H1 (cell line): Measurements from ENCODE around the gene PLEKHA4. TPM values are rescaled to one million over a fixed set of nuclear protein-coding genes. Genes with fewer than 3 reads are reported as not detected.

Experiments
- CTCF ChIA-PET: fragments of 300-600 bp; sonication (Branson Sonifier 250); formaldehyde crosslinking; loops from one replicate; lab custom pipeline; 2021; ENCODE audit not compliant: partially characterized antibody; lab: Charles Lee
- POLR2A ChIA-PET: fragments of 300-600 bp; sonication (Branson Sonifier 250); formaldehyde crosslinking; loops from one replicate; lab custom pipeline; 2021; ENCODE audit warnings: inconsistent platforms; ENCODE audit not compliant: partially characterized antibody; lab: Charles Lee
- DNase-seq, 2 experiments: peaks; one replicate each; pipeline versions ENCODE4 v3.0.0 to v3.0.0-alpha.2; 2010 to 2022; ENCODE audit warnings: low spot score in 2 of 2, low read depth in 1 of 2, mixed read lengths in 1 of 2
- FAIRE-seq: peaks from 2 replicates; lab custom pipeline; 2011; peaks lifted over from hg19 to GRCh38; lab: Jason Lieb, UNC
- H2AFZ ChIP-seq: 2 replicates; pipeline ENCODE4 v1.8.1; 2012; ENCODE audit warnings: low read length, inconsistent platforms
- H2AK5ac ChIP-seq: 2 replicates; pipeline ENCODE4 v1.6.1; 2013; ENCODE audit warnings: low read depth, low read length
- H2BK120ac ChIP-seq: replicated peaks from 2 replicates; pipeline ENCODE3; 2013; ENCODE audit warnings: low read depth, low read length, inconsistent platforms
- H2BK12ac ChIP-seq: 2 replicates; pipeline ENCODE4 v1.6.1; 2013; ENCODE audit warnings: low read depth, low read length
- H2BK15ac ChIP-seq: 2 replicates; pipeline ENCODE4 v1.6.1; 2013; ENCODE audit warnings: low read length
- H2BK20ac ChIP-seq: 2 replicates; pipeline ENCODE4 v1.6.1; 2013; ENCODE audit warnings: low read length
- H2BK5ac ChIP-seq: 2 replicates; pipeline ENCODE4 v1.6.1; 2013; ENCODE audit warnings: low read depth, low read length
- H3K14ac ChIP-seq: 2 replicates; pipeline ENCODE4 v1.6.1; 2013; ENCODE audit warnings: inconsistent platforms; ENCODE audit not compliant: insufficient read length
- H3K18ac ChIP-seq: 2 replicates; pipeline ENCODE4 v1.6.1; 2013; ENCODE audit warnings: low read length; ENCODE audit errors: extremely low read depth
- H3K23ac ChIP-seq: 2 replicates; pipeline ENCODE4 v1.6.1; 2013; ENCODE audit warnings: inconsistent platforms; ENCODE audit not compliant: insufficient read length
- H3K23me2 ChIP-seq: 2 replicates; pipeline ENCODE4 v1.6.1; 2013; ENCODE audit warnings: low read depth, low read length
- H3K27ac ChIP-seq: 2 replicates; pipeline ENCODE4 v1.6.1; 2011; ENCODE audit warnings: low read depth, low read length, inconsistent platforms
- H3K27me3 ChIP-seq, 4 experiments: replicated peaks in 1 of 4; 1 replicate in 1 of 4; 2 replicates in 3 of 4; pipeline versions ENCODE4 v1.6.1 to v1.8.1; 2011 to 2013; ENCODE audit warnings: low read length in 3 of 4, mild to moderate bottlenecking in 3 of 4, inconsistent platforms in 2 of 4, mixed read lengths in 2 of 4, moderate library complexity in 1 of 4; ENCODE audit not compliant: control insufficient read depth in 3 of 4, insufficient read depth in 3 of 4; ENCODE audit errors: extremely low read depth in 1 of 4
- H3K36me3 ChIP-seq, 4 experiments: 2 replicates each; pipeline versions ENCODE4 v1.6.1 to v1.8.1; 2011 to 2013; ENCODE audit warnings: mild to moderate bottlenecking in 4 of 4, low read length in 3 of 4, moderate library complexity in 2 of 4, control low read depth in 1 of 4, inconsistent platforms in 1 of 4; ENCODE audit not compliant: insufficient read depth in 4 of 4, control insufficient read depth in 2 of 4
- H3K4ac ChIP-seq: replicated peaks from 2 replicates; pipeline ENCODE3; 2013; ENCODE audit warnings: low read length, low read depth, mixed read lengths, inconsistent platforms; ENCODE audit not compliant: insufficient read length
- H3K4me1 ChIP-seq, 4 experiments: replicated peaks in 1 of 4; 1 replicate in 1 of 4; 2 replicates in 3 of 4; pipeline versions ENCODE4 v1.6.1 to v1.8.1; 2011 to 2013; ENCODE audit warnings: low read length in 3 of 4, inconsistent platforms in 2 of 4, mixed read lengths in 1 of 4; ENCODE audit not compliant: insufficient read depth in 4 of 4, control insufficient read depth in 3 of 4
- H3K4me2 ChIP-seq, 2 experiments: 2 replicates each; pipeline versions ENCODE4 v1.6.1 to v1.8.1; 2011 to 2013; ENCODE audit warnings: low read depth in 2 of 2, low read length in 2 of 2, control low read depth in 1 of 2, inconsistent platforms in 1 of 2, mild to moderate bottlenecking in 1 of 2; ENCODE audit not compliant: insufficient read depth in 1 of 2
- H3K4me3 ChIP-seq, 4 experiments: fragments of 200-600, 300-600 bp in 1 of 4; sonication (generic), shearing (Covaris generic), sonication (Bioruptor Twin) in 1 of 4; 2 replicates each; pipeline versions ENCODE4 v1.5.1 to v1.8.1; 2011 to 2016; ENCODE audit warnings: low read length in 4 of 4, low read depth in 3 of 4, control low read depth in 2 of 4, inconsistent platforms in 2 of 4, mild to moderate bottlenecking in 2 of 4, mixed read lengths in 1 of 4, moderate library complexity in 1 of 4; ENCODE audit not compliant: insufficient read depth in 2 of 4; ENCODE audit errors: extremely low read depth in 1 of 4
- H3K56ac ChIP-seq: replicated peaks from 2 replicates; pipeline ENCODE3; 2013; ENCODE audit warnings: low read depth, mild to moderate bottlenecking, mixed read lengths, low read length, inconsistent platforms; ENCODE audit not compliant: insufficient read length
- H3K79me1 ChIP-seq: 2 replicates; pipeline ENCODE4 v1.6.1; 2013; ENCODE audit warnings: low read depth, low read length, control low read depth
- H3K79me2 ChIP-seq, 2 experiments: 2 replicates each; pipeline versions ENCODE4 v1.6.1 to v1.8.1; 2012 to 2013; ENCODE audit warnings: low read length in 2 of 2, mild to moderate bottlenecking in 2 of 2, inconsistent platforms in 1 of 2; ENCODE audit not compliant: insufficient read depth in 2 of 2, control insufficient read depth in 1 of 2
- H3K9ac ChIP-seq, 4 experiments: replicated peaks in 1 of 4; 1 replicate in 1 of 4; 2 replicates in 3 of 4; pipeline versions ENCODE4 v1.6.1 to v1.8.1; 2011 to 2013; ENCODE audit warnings: low read depth in 3 of 4, low read length in 3 of 4, control low read depth in 2 of 4, mild to moderate bottlenecking in 2 of 4, moderate library complexity in 2 of 4, inconsistent platforms in 1 of 4; ENCODE audit errors: extremely low read depth in 1 of 4
- H3K9me3 ChIP-seq, 2 experiments: 2 replicates each; pipeline versions ENCODE4 v1.6.1 to v1.8.1; 2012 to 2013; ENCODE audit warnings: mild to moderate bottlenecking in 2 of 2, moderate library complexity in 2 of 2, control low read depth in 1 of 2, inconsistent platforms in 1 of 2, low read depth in 1 of 2, low read length in 1 of 2, mixed read lengths in 1 of 2; ENCODE audit not compliant: insufficient read depth in 2 of 2
- H4K20me1 ChIP-seq, 2 experiments: replicated peaks in 1 of 2; 2 replicates each; pipeline versions ENCODE3 to v1.8.1; 2011 to 2013; ENCODE audit warnings: inconsistent platforms in 2 of 2, low read length in 2 of 2, mild to moderate bottlenecking in 1 of 2; ENCODE audit not compliant: insufficient read depth in 2 of 2, control insufficient read depth in 1 of 2
- H4K5ac ChIP-seq: 2 replicates; pipeline ENCODE4 v1.6.1; 2013; ENCODE audit warnings: low read length, low read depth, mixed read lengths, inconsistent platforms; ENCODE audit not compliant: insufficient read length
- H4K8ac ChIP-seq: 2 replicates; pipeline ENCODE4 v1.8.0; 2013; ENCODE audit warnings: mild to moderate bottlenecking, moderate library complexity, low read length, inconsistent platforms; ENCODE audit not compliant: insufficient read depth; ENCODE audit errors: extremely low read depth
- H4K91ac ChIP-seq: replicated peaks from 2 replicates; pipeline ENCODE3; 2013; ENCODE audit warnings: low read length, mixed read lengths, inconsistent platforms; ENCODE audit not compliant: insufficient read length
- CBX5 ChIP-seq: fragments of 300-800, 300-1000 bp; sonication (generic); IDR thresholded peaks from 2 replicates; pipeline ENCODE4 v1.7.1; 2016; ENCODE audit warnings: antibody characterized with exemption, low read length, low read depth
- CHD2 ChIP-seq: IDR thresholded peaks from 2 replicates; pipeline ENCODE4 v1.6.1; 2012; ENCODE audit warnings: low read length, improper control_type of control experiment
- FOSL1 ChIP-seq: IDR thresholded peaks from 2 replicates; pipeline ENCODE4 v1.6.1; 2011; ENCODE audit warnings: mild to moderate bottlenecking, low read depth, low read length, moderate library complexity; ENCODE audit not compliant: insufficient read depth
- JUN ChIP-seq: IDR thresholded peaks from 2 replicates; pipeline ENCODE4 v1.6.1; 2011; ENCODE audit warnings: low read depth, mild to moderate bottlenecking, improper control_type of control experiment, low read length
- JUND ChIP-seq: IDR thresholded peaks from 2 replicates; pipeline ENCODE4 v1.6.1; 2011; ENCODE audit warnings: mild to moderate bottlenecking, improper control_type of control experiment, low read length
- KDM1A ChIP-seq: fragments of 200-600, 300-600 bp; sonication (generic); IDR thresholded peaks from 2 replicates; pipeline ENCODE4 v1.7.1; 2016; ENCODE audit warnings: mild to moderate bottlenecking, low read length, borderline replicate concordance
- NANOG ChIP-seq: IDR thresholded peaks from 2 replicates; pipeline ENCODE4 v1.6.1; 2011; ENCODE audit warnings: low read length, low read depth, mild to moderate bottlenecking, inconsistent platforms; ENCODE audit not compliant: insufficient read depth, poor library complexity, severe bottlenecking
- SRF ChIP-seq: IDR thresholded peaks from 2 replicates; pipeline ENCODE4 v1.6.1; 2011; ENCODE audit warnings: mild to moderate bottlenecking, low read depth, low read length, moderate library complexity
- TAF1 ChIP-seq: IDR thresholded peaks from 2 replicates; pipeline ENCODE4 v1.6.1; 2011; ENCODE audit warnings: mild to moderate bottlenecking, low read depth, low read length
- TBP ChIP-seq: IDR thresholded peaks from 2 replicates; pipeline ENCODE4 v1.6.1; 2011; ENCODE audit warnings: low read depth, low read length, improper control_type of control experiment
- TCF12 ChIP-seq: IDR thresholded peaks from 2 replicates; pipeline ENCODE4 v1.6.1; 2011; ENCODE audit warnings: low read depth, mild to moderate bottlenecking, low read length
- ZNF274 ChIP-seq: IDR thresholded peaks from 2 replicates; pipeline ENCODE4 v1.7.0; 2012; ENCODE audit warnings: low read length, borderline replicate concordance; ENCODE audit errors: extremely low read depth
- WGBS, 2 experiments: shearing (Covaris generic) in 1 of 2; methylation state at CpG; one replicate each; pipeline versions ENCODE4 v1.1.6 to v1.1.7; 2013 to 2015; ENCODE audit warnings: low lambda C conversion rate in 2 of 2, mixed read lengths in 2 of 2, inconsistent platforms in 1 of 2, low coverage in 1 of 2, missing lambda C conversion rate in 1 of 2; ENCODE audit not compliant: insufficient replicate concordance in 2 of 2, insufficient coverage in 1 of 2, insufficient read length in 1 of 2; ENCODE audit errors: extremely low coverage in 1 of 2, missing lambda C conversion rate in 1 of 2; 5-methylcytosine and 5-hydroxymethylcytosine counted together
- polyA plus RNA-seq, 7 experiments: library from polyadenylated mRNA; depleted of rRNA in 3 of 7; stranded (reverse) in 5 of 7; unstranded in 2 of 7; fragments of >200 nt in 5 of 7; fragments of 200-250 nt in 2 of 7; gene quantifications; 1 replicate in 5 of 7; 2 replicates in 1 of 7; 4 replicates in 1 of 7; pipeline versions ENCODE4 v1.2.1 to v1.2.3, GENCODE V29; 2011 to 2013; ENCODE audit warnings: missing spikeins in 2 of 7, mixed read lengths in 2 of 7
- total RNA-seq: library from RNA; stranded (reverse); fragmentation: NEBNext Ultra II Directional; extraction: Animal tissue kit (Norgen Biotek cat#: 25700); gene quantifications from 2 replicates; pipeline ENCODE4 v1.2.1, GENCODE V29; 2021

The PLEKHA4 gene
- total and polyA plus RNA-seq, 2 of the 8 experiments (the other 6 are each of a cell fraction or from before 2014, with no cell fraction given): 8.2 to 18.0 TPM

DNA sequence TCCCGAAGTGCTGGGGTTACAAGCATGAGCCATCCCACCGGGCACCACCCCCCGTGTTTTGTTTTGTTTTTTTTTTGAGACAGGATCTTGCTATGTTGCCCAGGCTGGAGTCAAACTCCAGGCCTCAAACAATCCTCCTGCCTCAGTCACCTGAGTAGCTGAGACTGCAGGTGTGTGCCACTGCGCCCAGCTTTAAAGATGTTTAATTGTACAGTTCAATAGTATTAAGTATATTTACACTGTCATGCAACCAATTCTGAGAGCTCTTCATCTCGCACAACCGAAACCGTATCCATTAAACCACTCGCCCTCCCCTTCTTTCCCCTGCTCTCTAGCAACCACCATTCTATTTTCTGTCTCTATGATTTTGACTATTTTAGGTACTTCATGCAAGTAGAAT is 47.3 kb upstream of the PLEKHA4 start:
- 92% methylated on average over 8 of the region's 8 CpGs; no CpG with 5 or more reads in 1 of the 2 experiments for WGBS, 2 experiments
- Histone ChIP-seq H3K56ac (no peak overlapping the region), H3K23me2 (no peaks in the 10 kb centered on the region; the same call in 1 of the 2 replicates), H2AFZ (no peak overlapping the region), H3K27ac (no peak overlapping the region), H2BK5ac (no peak overlapping the region), H4K91ac (no peak overlapping the region), H2BK15ac (no peak overlapping the region), H3K4me2 (no peak overlapping the region), H4K8ac (no peak overlapping the region), H2BK120ac (no peak overlapping the region), H3K23ac (no peak overlapping the region), H4K20me1 (peaks cover 0 to 7% of the 10 kb centered on the region in 2 experiments), H3K79me1 (no peaks in the 10 kb centered on the region), H3K14ac (no peak overlapping the region), H2AK5ac (no peak overlapping the region), H3K4ac (no peak overlapping the region), H2BK20ac (no peak overlapping the region), H3K27me3 (no peaks in the 10 kb centered on the region), H2BK12ac (no peak overlapping the region), H3K4me1 (no peaks in the 10 kb centered on the region), H3K79me2 (no peaks in the 10 kb centered on the region), H4K5ac (no peak overlapping the region), H3K18ac (no peak overlapping the region), H3K9ac (no peak overlapping the region), H3K9me3 (no peaks in the 10 kb centered on the region), H3K4me3 (no peak overlapping the region), H3K36me3 (peaks cover 11 to 61% (median 25%) of the 10 kb centered on the region in 4 experiments)
- POLR2A ChIA-PET: interaction anchor here (0.7 to 3.4 kb wide), 8 partner anchors 9 to 50 kb away, joined by 3 to 13 read pairs (median 4); partner anchors contain the start of genes DHDH and PPP1R15A
- no peak for FAIRE-seq
- CTCF ChIA-PET: interaction anchor here (1.1 to 2.1 kb wide), 4 partner anchors 14 to 55 kb away, joined by 3 to 5 read pairs (median 4); no protein-coding TSS in a partner anchor
- no peak for TF ChIP-seq TAF1
- no peak for TF ChIP-seq CBX5
- TF ChIP-seq SRF: no peak
- TF ChIP-seq TBP: no peak
- TF ChIP-seq NANOG: no peak
- no peak for TF ChIP-seq KDM1A
- no peak for TF ChIP-seq TCF12
- no peak for TF ChIP-seq JUN
- TF ChIP-seq CHD2: no peak
- no peak for TF ChIP-seq JUND
- no peak for TF ChIP-seq FOSL1
- TF ChIP-seq ZNF274: no peak
- no peak for DNase-seq
